ENCODE measurements around the gene XYLT1.
"Not testable (repeated sequence)": the region's sequence is repeated elsewhere in the genome, so short reads cannot be mapped to it uniquely, and the experiment has no call there.

Gene XYLT1

DNA sequence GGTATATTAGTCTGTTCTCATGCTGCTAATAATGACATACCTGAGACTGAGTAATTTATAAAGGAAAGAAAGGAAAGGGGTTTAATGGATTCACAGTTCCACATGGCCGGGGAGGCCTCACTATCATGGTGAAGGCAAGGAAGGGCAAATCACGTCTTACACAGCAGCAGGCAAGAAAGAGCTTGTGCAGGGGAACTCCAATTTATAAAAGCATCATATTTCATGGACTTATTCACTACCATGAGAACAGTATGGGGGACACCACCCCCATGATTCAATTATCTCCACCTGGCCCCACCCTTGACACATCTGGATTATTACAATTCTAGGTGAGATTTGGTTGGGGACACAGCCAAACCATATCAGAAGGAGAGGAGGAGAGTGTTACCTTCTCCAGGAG, 17.7 kb upstream of the XYLT1 start:
- Histone ChIP-seq H3K9ac (ENCODE audit: low read length in 2 of 2) (no peak overlapping the region), H3K4me3 (ENCODE audit: low read length in 2 of 2) (no peak overlapping the region), H3K4me1 (ENCODE audit: control insufficient read depth, insufficient read depth, low read length) (no peaks in the 10 kb centered on the region), H3K27ac (ENCODE audit: low read length) (no peak overlapping the region), H3K36me3 (ENCODE audit: control insufficient read depth in 2 of 2, insufficient read depth in 2 of 2, low read length in 2 of 2) (no peaks in the 10 kb centered on the region), H3K9me3 (ENCODE audit: control insufficient read depth in 2 of 2, low read length in 2 of 2) (peaks cover 0 to 3% of the 10 kb centered on the region in 2 donors), H3K27me3 (ENCODE audit: control insufficient read depth in 1 of 2, insufficient read depth in 2 of 2, low read length in 2 of 2) (no peaks in the 10 kb centered on the region)

DNA sequence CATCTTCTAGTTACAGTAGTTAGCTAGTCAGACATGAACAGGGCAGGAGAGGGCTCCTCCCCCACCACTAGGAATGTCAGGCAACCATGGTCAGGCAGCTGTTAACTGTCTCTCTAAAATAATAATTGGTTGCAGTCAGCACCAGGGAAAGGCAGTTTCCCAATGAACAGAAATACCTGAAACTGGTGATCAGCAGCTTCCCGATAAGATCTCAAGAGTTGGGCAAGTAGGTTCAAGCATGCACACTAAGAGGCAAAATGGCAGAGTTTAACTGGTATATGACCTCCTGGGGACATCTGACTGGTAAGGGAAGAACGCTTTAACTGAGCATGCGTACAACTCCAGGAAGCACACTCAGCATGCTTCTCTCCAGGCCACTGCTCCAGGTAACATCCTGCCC, 12.6 kb upstream of the XYLT1 start:
- H3K9me3 ChIP-seq (ENCODE audit: control insufficient read depth in 2 of 2, low read length in 2 of 2): peaks cover 0 to 5% of the 10 kb centered on the region in 2 donors
- peaks cover 3 to 9% of the 10 kb centered on the region in 2 donors for H3K27me3 ChIP-seq (ENCODE audit: control insufficient read depth in 1 of 2, insufficient read depth in 2 of 2, low read length in 2 of 2)
- H3K9ac ChIP-seq (ENCODE audit: low read length in 2 of 2): no peak overlapping the region
- H3K4me3 ChIP-seq (ENCODE audit: low read length in 2 of 2): no peak overlapping the region
- H3K27ac ChIP-seq (ENCODE audit: low read length): no peak overlapping the region
- H3K4me1 ChIP-seq (ENCODE audit: control insufficient read depth, insufficient read depth, low read length): no peaks in the 10 kb centered on the region
- H3K36me3 ChIP-seq (ENCODE audit: control insufficient read depth in 2 of 2, insufficient read depth in 2 of 2, low read length in 2 of 2): no peaks in the 10 kb centered on the region

DNA sequence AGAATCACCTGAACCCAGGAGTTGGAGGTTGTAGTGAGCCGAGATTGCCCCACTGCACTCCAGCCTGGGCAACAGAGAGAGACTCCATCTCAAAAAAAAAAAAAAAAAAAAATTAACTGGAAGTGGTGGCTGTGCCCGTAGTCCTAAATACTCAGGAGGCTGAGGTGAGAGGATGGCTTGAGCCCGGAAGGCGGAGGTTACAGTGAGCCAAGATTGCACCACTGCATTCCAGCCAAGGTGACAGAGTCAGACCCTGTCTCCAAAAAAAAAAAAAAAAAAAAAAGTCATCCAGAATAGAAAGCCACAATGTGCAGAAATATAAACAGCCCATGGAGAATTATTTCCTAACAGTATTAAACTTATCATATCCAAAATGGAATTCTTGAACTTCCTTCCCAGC, 11.6 kb upstream of the XYLT1 start:
- H3K36me3 ChIP-seq (ENCODE audit: control insufficient read depth in 2 of 2, insufficient read depth in 2 of 2, low read length in 2 of 2); H3K4me3 ChIP-seq (ENCODE audit: low read length in 2 of 2); H3K9me3 ChIP-seq (ENCODE audit: control insufficient read depth in 2 of 2, low read length in 2 of 2); H3K4me1 ChIP-seq (ENCODE audit: control insufficient read depth, insufficient read depth, low read length); H3K27ac ChIP-seq (ENCODE audit: low read length); H3K27me3 ChIP-seq (ENCODE audit: control insufficient read depth in 1 of 2, insufficient read depth in 2 of 2, low read length in 2 of 2); H3K9ac ChIP-seq (ENCODE audit: low read length in 2 of 2): not testable (repeated sequence)

DNA sequence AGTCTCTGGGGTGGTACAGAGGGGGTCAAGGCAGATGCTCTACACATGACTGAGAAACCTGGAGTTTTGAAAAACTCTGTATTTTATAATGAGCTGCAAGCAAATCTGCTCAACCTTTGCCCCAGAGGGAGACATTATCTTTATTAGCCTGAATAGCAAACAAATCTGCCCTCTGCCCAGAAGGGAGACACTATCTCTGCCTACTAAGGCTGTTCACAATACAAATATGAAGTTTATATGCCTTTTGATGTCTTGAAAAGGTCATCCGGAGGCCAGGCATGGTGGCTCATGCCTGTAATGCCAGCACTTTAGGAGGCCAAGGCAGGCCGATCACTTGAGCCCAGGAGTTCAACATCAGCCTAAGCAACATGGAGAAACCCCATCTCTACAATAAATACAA, 11.0 kb upstream of the XYLT1 start:
- Histone ChIP-seq H3K27me3 (ENCODE audit: control insufficient read depth in 1 of 2, insufficient read depth in 2 of 2, low read length in 2 of 2) (peaks cover 3 to 9% of the 10 kb centered on the region in 2 donors), H3K4me1 (ENCODE audit: control insufficient read depth, insufficient read depth, low read length) (no peaks in the 10 kb centered on the region), H3K36me3 (ENCODE audit: control insufficient read depth in 2 of 2, insufficient read depth in 2 of 2, low read length in 2 of 2) (no peaks in the 10 kb centered on the region), H3K9ac (ENCODE audit: low read length in 2 of 2) (no peak overlapping the region), H3K9me3 (ENCODE audit: control insufficient read depth in 2 of 2, low read length in 2 of 2) (peaks cover 0 to 5% of the 10 kb centered on the region in 2 donors), H3K4me3 (ENCODE audit: low read length in 2 of 2) (no peak overlapping the region), H3K27ac (ENCODE audit: low read length) (no peak overlapping the region)

DNA sequence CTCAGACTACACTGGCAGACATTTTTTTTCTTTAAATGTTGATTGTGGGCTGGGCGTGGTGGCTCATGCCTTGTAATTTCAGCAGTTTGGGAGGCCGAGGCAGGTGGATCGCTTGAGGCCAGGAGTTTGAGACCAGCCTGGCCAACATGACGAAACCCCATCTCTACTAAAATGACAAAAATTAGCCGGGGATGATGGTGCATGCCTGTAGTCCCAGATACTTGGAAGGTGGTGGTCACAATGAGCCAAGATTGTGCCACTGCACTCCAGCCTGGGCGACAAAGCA, 6.4 kb upstream of the XYLT1 start:
- not testable (repeated sequence) for H3K4me3 ChIP-seq (ENCODE audit: low read length in 2 of 2); H3K9me3 ChIP-seq (ENCODE audit: control insufficient read depth in 2 of 2, low read length in 2 of 2); H3K36me3 ChIP-seq (ENCODE audit: control insufficient read depth in 2 of 2, insufficient read depth in 2 of 2, low read length in 2 of 2); H3K4me1 ChIP-seq (ENCODE audit: control insufficient read depth, insufficient read depth, low read length); H3K9ac ChIP-seq (ENCODE audit: low read length in 2 of 2); H3K27me3 ChIP-seq (ENCODE audit: control insufficient read depth in 1 of 2, insufficient read depth in 2 of 2, low read length in 2 of 2); H3K27ac ChIP-seq (ENCODE audit: low read length)

DNA sequence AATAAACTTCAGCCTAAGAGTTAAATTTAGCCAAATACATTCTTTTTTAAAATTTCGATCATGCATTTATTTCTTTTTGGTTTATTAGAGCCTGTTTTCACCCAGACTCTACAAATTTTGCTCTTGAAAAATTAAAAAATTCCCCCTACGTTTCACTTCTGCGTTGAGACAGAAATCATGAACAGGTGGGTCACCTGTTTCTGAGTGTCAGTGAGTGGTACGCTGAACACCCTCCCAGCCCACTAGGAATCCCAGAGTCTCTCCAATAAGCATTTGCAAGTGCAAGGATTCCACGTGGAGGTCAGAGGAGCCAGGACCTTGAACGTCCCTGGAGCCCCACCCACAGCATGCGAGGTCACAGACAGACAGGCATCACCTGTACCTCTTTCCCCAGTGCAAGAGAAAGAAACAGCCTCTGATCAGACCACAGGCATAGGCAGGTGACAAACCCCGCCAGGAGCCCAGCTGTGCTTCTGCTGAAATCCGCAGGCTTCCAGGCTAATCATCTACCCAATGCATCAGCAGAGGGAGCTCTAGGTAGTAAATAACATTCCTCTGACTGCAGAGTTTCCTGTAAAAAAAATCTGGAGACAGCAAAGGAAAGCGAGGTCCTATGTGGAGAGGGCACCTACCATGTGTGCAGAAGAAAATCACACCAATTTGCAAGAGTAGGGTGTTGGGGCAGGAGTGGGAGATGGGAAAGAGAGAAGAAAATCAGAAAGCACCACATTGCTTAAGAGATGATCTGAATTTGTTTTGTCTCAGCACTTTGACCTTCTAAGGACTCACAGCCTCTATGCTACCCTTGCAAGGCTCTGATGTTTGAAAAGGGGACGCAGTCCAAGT, 5.9 kb upstream of the XYLT1 start:
- Histone ChIP-seq H3K9me3 (ENCODE audit: control insufficient read depth in 2 of 2, low read length in 2 of 2) (peaks cover 0 to 5% of the 10 kb centered on the region in 2 donors), H3K27me3 (ENCODE audit: control insufficient read depth in 1 of 2, insufficient read depth in 2 of 2, low read length in 2 of 2) (peaks cover 3 to 6% of the 10 kb centered on the region in 2 donors), H3K27ac (ENCODE audit: low read length) (no peak overlapping the region), H3K4me1 (ENCODE audit: control insufficient read depth, insufficient read depth, low read length) (peaks cover under 1% of the 10 kb centered on the region), H3K36me3 (ENCODE audit: control insufficient read depth in 2 of 2, insufficient read depth in 2 of 2, low read length in 2 of 2) (no peaks in the 10 kb centered on the region), H3K4me3 (ENCODE audit: low read length in 2 of 2) (no peak overlapping the region), H3K9ac (ENCODE audit: low read length in 2 of 2) (no peak overlapping the region)

DNA sequence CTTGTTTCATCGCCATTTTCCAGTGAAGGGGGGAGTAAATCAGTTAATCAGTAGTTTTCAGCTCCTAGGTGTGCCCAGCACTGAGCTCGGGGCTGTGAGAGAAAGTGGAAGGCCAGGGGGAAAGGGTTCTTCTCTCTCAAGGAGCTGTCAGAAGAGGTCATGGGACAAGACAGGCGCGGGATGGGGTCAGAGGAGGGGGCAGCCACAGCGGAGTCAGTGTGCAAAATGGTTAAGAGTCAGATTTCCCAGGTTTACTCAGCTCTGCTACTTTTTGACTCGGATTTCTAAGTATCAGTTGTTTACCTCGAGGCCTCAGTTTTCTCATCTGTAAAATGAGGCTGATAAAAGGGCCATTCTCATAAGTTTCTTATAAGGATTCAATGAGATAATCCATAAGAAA, 4.3 kb upstream of the XYLT1 start:
- H3K27me3 ChIP-seq (ENCODE audit: control insufficient read depth in 1 of 2, insufficient read depth in 2 of 2, low read length in 2 of 2): peaks cover 0 to 6% of the 10 kb centered on the region in 2 donors
- no peak overlapping the region for H3K27ac ChIP-seq (ENCODE audit: low read length)
- H3K4me3 ChIP-seq (ENCODE audit: low read length in 2 of 2): no peak overlapping the region

DNA sequence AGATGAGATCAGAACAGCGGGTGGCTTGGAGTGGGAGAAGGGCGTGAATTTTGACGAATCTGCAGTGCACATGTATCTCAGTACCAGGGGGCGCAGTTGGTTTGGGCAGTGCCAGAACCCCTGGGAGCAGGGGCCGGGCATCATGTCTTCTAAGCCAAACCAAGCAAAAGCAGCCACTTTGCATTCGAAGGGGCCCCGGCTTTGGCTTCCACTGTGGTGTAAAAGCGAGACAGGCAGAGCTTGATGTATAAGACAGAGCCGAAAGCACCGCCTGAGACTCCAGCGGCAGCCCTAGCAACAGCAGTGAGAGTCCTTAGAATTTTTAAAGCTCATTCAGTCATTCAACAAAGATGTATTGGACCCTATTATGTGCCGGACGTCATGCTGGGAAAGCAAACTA, 3.8 kb upstream of the XYLT1 start:
- H3K4me3 ChIP-seq (ENCODE audit: low read length in 2 of 2): no peak overlapping the region
- H3K27me3 ChIP-seq (ENCODE audit: control insufficient read depth in 1 of 2, insufficient read depth in 2 of 2, low read length in 2 of 2): peaks cover 0 to under 1% of the 10 kb centered on the region in 2 donors
- peaks cover 13% of the 10 kb centered on the region for H3K4me1 ChIP-seq (ENCODE audit: control insufficient read depth, insufficient read depth, low read length)
- H3K9me3 ChIP-seq (ENCODE audit: control insufficient read depth in 2 of 2, low read length in 2 of 2): no peaks in the 10 kb centered on the region
- no peaks in the 10 kb centered on the region for H3K36me3 ChIP-seq (ENCODE audit: control insufficient read depth in 2 of 2, insufficient read depth in 2 of 2, low read length in 2 of 2)
- no peak overlapping the region for H3K27ac ChIP-seq (ENCODE audit: low read length)
- no peak overlapping the region for H3K9ac ChIP-seq (ENCODE audit: low read length in 2 of 2)

More for the DNA sequence above, 4.3 kb upstream of the XYLT1 start:
- no peak overlapping the region for H3K9ac ChIP-seq (ENCODE audit: low read length in 2 of 2)
- no peaks in the 10 kb centered on the region for H3K36me3 ChIP-seq (ENCODE audit: control insufficient read depth in 2 of 2, insufficient read depth in 2 of 2, low read length in 2 of 2)
- peaks cover 8% of the 10 kb centered on the region for H3K4me1 ChIP-seq (ENCODE audit: control insufficient read depth, insufficient read depth, low read length)
- H3K9me3 ChIP-seq (ENCODE audit: control insufficient read depth in 2 of 2, low read length in 2 of 2): no peaks in the 10 kb centered on the region

DNA sequence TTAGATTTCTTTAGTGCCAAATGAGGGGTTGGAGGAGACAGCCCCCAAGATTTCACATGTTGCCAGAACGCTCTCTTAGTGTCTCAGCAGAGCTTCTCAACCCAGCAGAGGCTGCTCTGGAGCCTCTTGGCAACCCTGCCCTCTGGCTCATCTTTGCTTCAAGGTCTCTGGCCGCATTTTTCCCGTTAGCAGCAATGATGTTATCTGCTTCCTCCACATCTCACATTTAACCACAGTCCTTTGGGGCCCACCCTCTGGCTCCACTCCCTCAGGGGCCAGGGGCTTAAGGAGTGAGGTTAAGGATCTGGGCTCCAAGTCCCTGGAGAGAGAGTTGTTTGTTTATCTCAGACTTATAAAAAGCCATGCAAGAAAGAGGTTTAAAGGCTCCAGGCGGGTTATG, 3.3 kb upstream of the XYLT1 start:
- Histone ChIP-seq H3K4me1 (ENCODE audit: control insufficient read depth, insufficient read depth, low read length) (peaks cover 19% of the 10 kb centered on the region), H3K36me3 (ENCODE audit: control insufficient read depth in 2 of 2, insufficient read depth in 2 of 2, low read length in 2 of 2) (no peaks in the 10 kb centered on the region), H3K9me3 (ENCODE audit: control insufficient read depth in 2 of 2, low read length in 2 of 2) (no peaks in the 10 kb centered on the region), H3K9ac (ENCODE audit: low read length in 2 of 2) (no peak overlapping the region), H3K4me3 (ENCODE audit: low read length in 2 of 2) (no peak overlapping the region), H3K27me3 (ENCODE audit: control insufficient read depth in 1 of 2, insufficient read depth in 2 of 2, low read length in 2 of 2) (no peaks in the 10 kb centered on the region), H3K27ac (ENCODE audit: low read length) (no peak overlapping the region)

DNA sequence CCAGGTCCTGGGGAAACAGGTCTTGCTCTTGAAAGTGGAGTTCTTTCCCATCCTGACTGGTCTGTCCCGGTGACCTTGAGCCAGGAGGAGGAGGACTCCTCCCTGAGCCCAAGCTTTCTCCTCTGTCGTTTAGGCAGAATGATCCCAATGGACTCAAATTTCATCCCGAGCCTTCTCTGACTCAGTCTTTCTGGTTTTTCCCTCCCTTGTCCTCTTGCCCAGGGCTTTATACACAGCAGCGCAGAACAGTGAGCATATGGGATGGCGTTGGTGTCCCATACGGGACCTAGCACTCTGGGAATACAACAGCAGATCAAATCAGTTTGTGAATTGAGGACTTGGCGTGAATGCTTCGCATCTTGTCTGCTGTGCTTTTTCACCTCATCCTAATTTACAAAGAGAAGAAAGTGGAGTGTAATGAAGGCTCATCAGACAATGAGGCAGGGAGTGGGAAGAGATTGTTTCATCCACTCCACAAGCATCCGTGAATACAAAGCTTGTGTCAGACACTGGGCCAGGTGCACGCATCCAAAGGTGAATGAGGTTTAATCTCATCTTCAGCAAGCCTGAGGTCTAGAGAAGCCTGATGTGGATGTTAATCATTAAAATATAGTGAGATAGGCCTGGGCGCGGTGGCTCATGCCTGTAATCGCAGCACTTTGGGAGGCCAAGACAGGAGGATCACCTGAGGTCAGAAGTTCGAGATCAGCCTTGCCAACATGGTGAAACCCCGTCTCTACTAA, 1.1 kb upstream of the XYLT1 start:
- Histone ChIP-seq H3K36me3 (ENCODE audit: control insufficient read depth in 2 of 2, insufficient read depth in 2 of 2, low read length in 2 of 2) (no peaks in the 10 kb centered on the region), H3K9ac (ENCODE audit: low read length in 2 of 2) (no peak overlapping the region), H3K9me3 (ENCODE audit: control insufficient read depth in 2 of 2, low read length in 2 of 2) (no peaks in the 10 kb centered on the region), H3K27ac (ENCODE audit: low read length) (peak overlapping the region; percentile 80), H3K4me3 (ENCODE audit: low read length in 2 of 2) (peak overlapping the region in 1 of 2 donors; percentile 85), H3K4me1 (ENCODE audit: control insufficient read depth, insufficient read depth, low read length) (peaks cover 30% of the 10 kb centered on the region), H3K27me3 (ENCODE audit: control insufficient read depth in 1 of 2, insufficient read depth in 2 of 2, low read length in 2 of 2) (no peaks in the 10 kb centered on the region)

Data from stomach smooth muscle (tissue), 2 donors.